Measurements from ENCODE around the gene ADGRG4.

Gene ADGRG4

DNA sequence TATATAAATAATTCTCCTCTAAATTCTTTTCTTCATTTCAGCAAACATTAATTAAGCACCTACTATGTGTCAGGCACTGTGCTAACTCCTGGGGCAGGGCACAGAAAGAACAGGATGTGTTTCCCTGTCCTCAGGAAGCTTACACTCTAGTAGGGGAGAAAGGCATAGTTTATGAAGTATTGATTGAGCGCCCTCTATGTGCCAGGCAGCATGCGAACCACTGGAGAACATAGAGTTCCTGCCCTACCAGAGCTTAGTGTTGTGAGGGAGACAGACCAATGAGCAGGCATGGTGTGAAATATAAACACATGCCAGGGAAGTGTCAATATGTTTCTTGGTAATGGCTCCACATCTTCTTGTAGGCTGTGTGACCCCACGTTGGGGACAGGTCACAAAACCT lies 3.7 kb downstream of the ADGRG4 start:
- no peak for DNase-seq (ENCODE audit: low spot score)

DNA sequence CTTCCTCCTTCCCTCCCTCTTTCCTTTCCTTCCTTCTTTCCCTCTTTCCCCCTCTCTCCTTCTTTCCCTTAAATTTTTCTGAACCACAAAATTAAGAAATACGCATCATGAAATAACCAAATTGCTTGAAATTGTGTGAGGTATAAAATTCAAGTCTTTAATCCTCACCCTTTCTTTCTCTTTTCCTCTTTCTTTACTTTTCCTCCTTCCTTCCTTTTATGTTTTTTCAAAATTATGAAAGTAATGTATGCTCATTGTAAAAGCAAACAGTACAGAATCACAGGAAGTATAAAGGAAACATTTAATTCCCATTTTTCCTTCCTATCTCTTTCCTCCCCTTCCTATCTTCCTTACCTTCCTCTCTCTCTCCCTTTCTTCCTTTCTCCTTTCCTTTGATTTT lies 5.4 kb downstream of the ADGRG4 start:
- DNase-seq (ENCODE audit: low spot score): no peak

DNA sequence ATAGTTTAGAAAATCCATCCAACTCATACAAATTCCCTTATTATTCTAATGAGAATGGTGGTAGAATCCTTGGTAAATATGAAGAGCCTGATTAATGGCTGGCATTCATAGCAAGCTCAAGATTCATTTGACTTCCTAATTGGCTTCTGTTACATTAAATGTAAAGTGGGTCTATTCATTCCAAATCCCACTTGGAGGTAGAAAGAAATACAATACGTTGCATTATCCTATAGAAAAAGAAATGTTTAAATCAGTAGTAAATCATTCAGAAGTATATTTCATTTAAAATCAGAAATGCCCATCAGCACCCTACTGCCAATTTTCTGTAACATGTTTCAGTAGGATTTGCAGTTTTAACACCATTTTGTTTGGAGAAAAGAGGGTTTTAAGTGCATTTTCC lies 6.7 kb downstream of the ADGRG4 start:
- DNase-seq (ENCODE audit: low spot score): no peak

DNA sequence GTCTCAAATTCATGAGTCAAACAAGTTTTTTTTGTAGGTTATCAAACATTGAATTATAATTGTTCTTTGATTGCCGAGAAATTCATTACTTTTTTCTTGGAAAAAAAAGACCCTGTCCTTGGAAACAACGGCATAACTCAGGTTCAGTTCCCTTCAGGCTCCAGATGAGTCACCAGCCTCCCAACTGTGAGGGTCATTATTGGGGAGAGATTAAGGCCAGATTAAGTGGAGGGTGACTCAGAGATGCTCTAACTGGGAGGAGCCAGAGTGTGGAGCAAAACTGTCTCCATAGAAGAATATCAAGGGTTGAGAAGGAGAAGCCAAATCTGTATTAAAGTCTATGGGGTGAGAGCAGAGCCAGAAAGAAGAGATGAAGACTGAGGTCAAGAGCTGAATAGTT lies 9.6 kb downstream of the ADGRG4 start:
- DNase-seq (ENCODE audit: low spot score): peak; percentile 55

DNA sequence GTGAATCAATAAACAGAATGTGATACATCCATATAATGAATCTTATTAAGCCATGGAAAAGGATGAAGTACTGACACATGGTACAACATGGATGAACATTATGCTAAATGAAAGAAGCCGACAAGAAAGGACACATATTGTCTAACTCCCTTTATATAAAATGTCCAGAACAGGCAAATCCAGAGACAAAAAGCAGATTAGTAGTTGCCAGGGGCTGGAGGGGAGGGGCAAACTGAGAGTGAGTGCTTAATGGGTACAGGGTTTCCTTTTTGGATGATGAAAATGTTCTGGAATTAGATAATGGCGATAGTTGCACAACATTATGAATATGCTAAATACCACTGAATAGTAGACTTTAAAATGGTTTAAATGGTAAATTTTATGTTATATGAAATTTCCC lies 17.4 kb downstream of the ADGRG4 start:
- DNase-seq (ENCODE audit: low spot score): no peak

DNA sequence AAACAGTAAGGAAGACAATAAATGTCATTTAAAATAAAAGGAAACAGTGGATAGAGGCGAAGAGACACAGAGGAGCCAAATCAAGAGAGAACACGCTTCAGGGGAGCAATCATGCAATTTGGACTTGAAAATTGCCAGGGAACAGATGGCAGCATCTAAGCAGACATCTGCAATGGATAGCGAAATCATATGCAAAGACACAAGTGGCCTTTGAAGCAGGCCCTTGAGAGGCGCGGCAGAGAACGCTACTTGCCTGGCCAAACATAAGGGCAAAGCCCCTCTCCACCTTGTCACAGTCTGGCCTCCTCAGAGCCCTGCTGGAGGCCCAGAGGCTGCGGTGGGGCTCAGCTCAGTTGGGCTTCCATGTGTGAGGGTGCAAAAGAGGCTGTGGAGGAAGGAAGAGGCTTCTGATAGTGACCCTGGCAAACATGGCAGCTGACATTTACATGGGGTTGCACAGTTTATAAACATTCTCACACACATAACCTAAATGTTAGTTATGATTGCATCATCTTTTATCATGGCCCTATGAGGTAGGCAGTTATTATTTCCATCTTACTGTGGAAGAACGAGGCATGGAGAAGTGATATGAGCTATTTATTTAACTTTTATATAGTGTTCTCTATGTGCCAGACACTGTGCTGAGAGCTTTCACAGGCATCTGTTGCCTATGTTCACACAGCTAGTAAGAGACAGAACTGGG lies 18.3 kb downstream of the ADGRG4 start:
- DNase-seq (ENCODE audit: low spot score): no peak

DNA sequence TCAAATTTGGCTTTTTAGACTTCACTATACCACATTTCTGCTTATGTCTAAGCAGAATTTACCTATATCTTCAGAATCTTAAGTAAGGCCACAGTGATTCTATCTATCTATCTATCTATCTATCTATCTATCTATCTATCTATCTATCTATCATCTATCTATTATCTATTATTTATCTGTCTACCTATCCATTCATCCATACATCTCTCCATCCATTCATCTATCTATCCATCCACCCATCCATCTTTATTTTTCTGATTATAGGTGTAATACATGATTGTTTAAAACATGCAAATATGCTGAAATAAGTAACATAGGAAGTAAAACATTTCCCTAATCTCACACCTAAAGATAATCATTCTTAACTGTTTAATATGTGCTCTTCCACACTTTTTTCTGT lies 18.8 kb downstream of the ADGRG4 start:
- no peak for DNase-seq (ENCODE audit: low spot score)

DNA sequence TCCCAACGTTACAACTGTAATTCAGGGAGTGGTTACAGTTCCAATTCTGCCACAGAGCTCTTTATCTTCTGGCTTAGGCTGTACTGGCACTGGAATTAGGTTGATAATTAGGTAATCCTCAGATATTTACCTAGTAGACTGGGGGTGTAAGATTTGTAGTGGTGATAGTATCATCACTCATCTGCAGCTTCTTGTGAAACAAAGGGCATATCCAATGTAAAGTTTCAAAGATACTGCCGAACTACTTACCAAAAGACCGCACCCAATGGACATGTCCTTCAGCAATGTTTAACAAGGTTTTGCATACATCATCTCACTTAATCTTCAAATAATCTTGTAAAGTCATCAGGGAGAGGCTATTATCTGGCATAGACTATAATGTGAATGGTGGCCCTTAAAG lies 20.8 kb downstream of the ADGRG4 start:
- DNase-seq (ENCODE audit: low spot score): no peak

DNA sequence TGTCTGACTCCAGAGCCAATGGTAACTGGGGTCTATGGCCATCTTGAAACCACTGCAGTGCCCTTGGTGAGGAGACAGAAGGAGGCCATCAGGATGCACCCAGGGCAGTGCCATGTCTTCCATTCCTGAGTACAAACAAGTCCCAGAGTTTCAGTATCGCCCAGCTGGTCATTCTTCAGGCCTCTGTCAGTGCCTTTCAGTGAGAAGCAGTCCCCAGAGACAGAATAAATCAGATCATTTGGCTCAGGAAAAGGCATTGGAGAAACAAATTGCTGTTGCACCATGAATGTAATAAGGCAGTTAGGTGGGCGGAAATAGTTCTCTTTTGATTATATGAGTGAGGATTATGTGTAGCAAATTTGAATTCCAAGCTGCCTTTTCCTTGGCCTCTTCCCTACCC lies 21.3 kb downstream of the ADGRG4 start:
- no peak for DNase-seq (ENCODE audit: low spot score)

DNA sequence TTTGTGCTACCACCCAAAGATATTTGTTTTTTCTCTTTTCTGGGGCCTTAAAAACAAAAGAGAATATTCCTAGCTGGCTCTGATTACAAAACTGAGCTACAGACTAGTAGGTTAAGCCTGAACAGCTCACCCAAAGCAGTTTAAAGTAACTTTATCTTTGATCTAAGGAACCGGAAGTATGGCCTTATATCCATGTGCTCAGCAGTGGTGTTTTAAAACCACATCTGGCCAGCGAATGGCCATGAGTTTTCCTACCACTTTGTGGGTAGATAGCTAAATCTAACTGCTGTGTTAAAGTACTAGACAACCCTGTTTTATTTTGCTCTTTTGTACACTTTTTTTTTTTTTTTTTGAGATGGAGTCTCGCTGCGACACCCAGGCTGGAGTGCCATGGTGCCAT lies 24.6 kb downstream of the ADGRG4 start:
- DNase-seq (ENCODE audit: low spot score): no peak

DNA sequence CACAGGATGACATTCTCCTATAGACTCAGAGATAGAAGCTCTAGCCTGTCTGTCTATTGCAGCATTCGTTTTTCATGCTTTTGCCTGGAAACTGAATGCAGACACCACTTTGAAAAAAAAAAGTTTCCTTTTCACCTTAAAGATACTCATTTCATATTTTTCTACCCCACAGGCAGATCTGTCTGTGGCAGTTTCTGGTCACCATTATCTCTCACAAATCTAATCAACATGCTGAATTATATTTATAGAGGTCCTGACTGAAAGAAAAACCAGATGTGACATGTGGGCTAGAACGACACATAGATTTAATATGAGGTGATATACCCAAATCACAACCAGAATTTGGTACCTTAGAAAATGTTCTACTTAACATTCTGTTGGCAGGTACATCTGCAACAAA lies 28.2 kb downstream of the ADGRG4 start:
- DNase-seq (ENCODE audit: low spot score): no peak

DNA sequence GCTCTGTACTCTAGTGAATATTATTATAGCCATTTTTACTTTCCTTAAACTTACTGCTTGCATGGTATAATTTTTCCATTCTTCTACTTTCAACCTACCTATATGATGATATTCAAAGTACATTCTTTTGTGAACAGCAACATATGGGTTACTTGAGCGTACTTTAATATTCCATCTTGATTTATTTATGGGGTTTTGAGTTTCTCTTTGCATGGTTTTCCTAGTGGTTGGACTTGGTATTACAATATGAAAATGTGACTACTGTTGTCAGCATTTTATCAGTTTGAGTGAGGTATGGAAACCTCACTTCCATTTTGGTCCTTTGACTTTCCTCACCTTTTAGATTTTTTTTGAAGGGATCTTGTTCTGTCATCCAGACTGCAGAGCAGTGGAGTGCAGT lies 35.9 kb downstream of the ADGRG4 start:
- no peak for DNase-seq (ENCODE audit: low spot score)

DNA sequence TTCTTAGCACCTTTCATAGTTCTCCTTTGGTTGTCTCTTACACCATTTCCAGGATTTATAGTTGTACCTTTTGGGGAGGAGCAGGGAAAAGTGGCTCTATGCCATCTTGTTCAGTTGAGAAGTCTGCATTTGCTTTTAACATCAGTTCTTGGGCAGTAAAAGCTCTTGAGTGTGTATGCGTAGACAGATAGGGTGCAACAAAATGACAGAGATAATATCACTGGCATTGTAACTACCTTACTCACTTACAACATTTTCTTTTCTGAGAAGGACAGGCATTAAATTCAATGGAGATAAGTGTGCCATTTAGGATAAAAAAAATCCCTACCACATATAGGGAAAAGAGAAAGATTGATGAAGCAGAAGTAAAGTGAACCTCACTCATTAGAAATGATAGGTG lies 38.9 kb downstream of the ADGRG4 start:
- no peak for DNase-seq (ENCODE audit: low spot score)

DNA sequence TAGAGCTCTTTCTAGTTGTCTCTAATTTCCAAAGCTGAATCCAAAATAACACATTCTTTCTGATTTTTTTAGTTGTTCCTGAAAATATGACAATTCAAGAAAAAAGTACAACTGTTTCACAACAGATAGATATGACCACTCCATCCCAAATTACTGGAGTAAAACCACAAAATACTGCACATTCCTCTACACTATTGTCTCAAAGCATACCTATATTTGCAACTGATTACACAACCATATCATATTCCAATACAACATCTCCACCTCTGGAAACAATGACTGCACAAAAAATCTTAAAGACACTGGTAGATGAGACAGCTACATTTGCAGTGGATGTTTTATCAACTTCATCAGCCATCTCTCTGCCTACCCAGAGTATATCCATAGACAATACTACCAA lies 43.6 kb downstream of the ADGRG4 start:
- DNase-seq (ENCODE audit: low spot score): no peak

DNA sequence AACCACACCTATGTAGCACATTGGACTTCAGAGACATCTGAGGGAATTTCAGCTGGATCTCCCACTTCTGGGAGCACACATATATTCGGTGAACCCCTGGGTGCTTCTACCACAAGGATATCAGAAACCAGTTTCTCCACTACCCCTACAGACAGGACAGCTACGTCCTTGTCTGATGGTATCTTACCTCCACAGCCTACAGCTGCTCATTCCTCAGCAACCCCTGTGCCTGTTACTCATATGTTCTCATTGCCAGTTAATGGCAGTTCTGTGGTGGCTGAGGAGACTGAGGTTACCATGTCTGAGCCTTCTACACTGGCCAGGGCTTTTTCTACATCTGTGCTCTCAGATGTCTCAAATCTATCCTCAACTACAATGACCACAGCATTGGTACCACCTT lies 45.7 kb downstream of the ADGRG4 start:
- no peak for DNase-seq (ENCODE audit: low spot score)

DNA sequence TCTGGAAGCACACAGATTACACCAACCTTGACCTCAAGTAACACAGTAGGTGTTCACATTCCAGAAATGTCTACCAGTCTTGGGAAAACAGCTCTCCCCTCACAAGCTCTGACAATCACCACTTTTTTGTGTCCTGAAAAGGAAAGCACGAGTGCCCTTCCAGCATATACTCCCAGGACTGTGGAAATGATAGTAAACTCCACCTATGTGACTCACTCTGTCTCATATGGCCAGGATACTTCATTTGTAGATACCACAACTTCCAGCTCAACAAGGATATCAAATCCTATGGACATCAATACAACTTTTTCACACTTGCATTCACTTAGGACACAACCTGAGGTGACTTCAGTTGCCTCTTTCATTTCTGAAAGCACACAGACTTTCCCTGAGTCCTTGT lies 46.9 kb downstream of the ADGRG4 start:
- no peak for DNase-seq (ENCODE audit: low spot score)

DNA sequence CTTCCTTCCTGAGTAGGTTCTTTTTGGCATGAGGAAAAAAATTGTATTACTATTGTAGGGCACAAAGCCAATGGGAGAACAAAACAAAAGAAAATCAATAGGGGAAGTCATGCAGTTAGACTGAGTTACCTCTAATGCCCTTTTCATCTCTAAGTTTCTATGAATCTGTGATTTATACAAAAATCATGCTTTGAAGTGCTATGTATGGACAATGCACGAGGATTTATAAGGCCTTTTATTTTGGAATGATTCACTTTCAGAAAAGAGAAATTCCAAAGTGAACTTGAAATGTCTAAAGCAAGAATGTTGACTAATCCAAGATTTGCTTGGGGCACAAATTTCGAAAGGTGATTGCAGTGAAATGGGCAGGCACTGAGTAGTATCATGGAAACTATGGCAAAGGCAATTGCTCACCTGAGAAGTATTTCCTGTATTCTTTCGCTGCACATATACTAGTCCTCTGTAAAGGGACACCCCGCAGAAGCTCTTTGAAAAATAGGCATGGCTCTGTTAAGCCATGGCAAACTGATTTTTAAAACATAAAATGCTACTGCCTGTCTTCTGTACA lies 52.8 kb downstream of the ADGRG4 start:
- no peak for DNase-seq (ENCODE audit: low spot score)

DNA sequence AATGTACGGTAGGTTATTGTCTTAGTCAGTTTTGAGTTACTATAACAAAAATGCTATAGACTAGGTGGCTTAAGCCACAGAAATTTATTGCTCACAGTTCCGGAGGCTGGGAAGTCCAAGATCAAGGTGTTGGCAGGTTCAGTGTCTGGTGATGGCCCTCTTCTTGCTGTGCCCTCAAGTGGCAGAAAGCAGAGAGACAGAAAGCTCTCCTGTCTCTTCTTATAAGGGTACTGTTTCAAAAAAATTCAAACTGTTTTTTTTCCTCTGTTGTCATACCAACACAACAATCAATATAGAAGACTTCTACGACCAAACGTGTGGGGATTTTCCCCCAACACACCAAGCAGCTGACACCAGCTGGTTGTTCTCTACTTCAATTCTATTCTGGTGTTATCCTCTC lies 53.4 kb downstream of the ADGRG4 start:
- DNase-seq (ENCODE audit: low spot score): no peak

DNA sequence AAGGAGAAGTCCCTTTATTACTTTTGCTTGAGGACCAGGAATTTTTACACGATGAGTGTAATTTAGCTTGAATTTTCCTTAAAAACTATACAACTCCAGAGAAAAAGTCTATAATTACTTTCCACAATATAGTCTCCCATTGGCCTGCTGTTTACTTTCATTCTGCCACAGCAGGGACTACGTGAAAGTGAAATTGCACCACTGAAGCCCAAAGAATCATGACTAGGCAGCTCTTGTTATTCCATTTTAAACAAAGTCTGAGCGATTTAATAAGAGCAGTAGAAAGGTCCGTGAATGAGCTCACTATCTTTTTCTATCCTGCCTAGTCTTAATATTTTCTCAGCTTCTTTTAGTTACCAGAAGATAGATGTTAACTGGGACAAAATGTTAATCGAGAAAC lies 68.6 kb downstream of the ADGRG4 start:
- no peak for DNase-seq (ENCODE audit: low spot score)

DNA sequence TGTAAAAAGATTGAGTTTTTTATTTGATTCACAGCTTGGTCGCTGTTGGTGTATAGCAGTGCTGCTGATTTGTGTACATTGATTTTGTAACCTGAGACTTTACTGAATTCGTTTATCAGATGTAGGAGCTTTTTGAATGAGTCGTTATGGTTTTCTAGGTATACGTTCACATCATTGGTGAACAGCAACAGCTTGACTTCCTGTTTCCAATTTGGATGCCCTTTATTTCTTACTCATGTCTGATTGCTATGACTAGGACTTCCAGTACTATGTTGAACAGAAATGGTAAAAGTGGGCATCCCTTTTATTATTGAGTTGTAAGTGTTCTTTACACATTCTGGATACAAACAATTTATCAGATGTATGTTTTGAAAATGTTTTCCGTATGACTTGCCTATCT lies 76.0 kb downstream of the ADGRG4 start:
- DNase-seq (ENCODE audit: low spot score): no peak

DNA sequence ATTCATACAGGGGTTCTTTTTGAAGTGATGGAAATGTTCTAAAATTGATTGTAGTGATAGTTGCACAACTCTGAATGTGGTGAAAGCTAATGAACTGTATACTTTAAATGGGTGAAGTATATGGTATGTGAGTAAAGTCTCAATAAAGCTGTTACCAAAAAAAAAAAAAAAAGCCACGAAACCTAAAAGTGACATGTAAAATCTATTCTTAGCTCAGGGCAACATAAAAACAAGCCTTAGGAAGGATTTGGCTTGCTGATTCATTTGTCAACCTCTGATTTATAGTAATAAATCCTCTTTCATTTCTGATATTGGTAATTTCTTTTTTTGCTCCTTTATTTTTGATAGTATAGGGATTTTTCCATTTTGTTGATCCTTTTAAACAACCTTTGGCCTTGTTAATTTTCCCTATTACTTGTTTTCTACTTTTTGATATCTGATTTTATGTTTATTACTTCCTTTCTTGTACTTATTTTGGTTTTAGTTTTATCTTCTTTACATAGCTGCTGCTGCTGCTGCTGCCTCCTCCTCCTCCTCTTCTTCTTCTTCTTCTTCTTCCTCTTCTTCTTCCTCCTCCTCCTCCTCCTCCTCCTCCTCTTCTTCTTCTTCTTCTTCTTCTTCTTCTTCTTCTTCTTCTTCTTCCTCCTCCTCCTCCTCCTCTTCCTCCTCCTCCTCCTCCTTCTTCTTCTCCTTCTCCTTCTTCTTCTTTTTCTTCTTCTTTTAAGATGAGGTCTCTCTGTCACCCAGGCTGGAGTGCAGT lies 79.4 kb downstream of the ADGRG4 start:
- DNase-seq (ENCODE audit: low spot score): no peak

DNA sequence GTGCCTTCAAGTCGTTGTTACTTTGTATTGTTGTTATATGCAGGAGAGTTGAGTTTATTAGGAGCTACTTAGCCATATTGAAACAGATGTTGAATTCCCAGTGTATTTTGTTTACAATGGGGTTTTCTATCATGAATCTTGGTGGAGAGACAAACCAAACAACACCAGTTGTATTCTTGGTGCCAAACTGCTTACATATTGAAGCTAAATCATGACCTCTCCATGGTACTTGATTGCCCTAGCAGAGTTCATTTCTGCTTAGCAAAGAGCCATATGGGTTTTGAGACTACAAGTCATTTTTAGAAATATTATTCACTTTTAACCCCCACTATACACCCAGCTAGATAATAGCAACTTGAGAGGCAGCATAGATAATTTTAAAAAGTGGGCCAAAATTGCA lies 85.4 kb downstream of the ADGRG4 start:
- DNase-seq (ENCODE audit: low spot score): no peak

DNA sequence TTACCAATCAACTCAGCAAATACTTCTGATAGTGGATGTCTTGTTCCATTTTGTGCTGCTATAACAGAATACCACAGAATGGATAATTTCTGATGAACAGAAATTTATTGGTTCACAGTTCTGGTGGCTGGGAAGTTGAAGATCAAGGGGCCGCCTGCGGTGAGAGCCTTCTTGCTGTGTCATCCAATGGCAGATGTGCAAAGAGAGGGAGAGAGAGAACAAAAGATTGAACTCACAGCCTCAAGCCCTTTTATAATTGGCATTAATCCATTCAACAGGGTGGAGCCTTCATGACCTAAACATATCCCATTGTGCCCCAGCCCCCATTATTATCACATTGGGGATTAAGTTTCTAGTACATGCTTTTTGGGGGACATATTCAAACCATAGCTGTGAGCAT lies 86.1 kb downstream of the ADGRG4 start:
- DNase-seq (ENCODE audit: low spot score): no peak

Measured in RKO (cell line).